Tibial nerve (tissue), 4 donors: ENCODE measurements around the gene MAPK8.

ENCODE experiments used
- EP300 ChIP-seq, 2 donors: sonication (generic); formaldehyde crosslinking; IDR thresholded peaks; one replicate each; pipeline ENCODE4 v1.6.1; 2017; ENCODE audit warnings: antibody characterized with exemption in 2 of 2, mild to moderate bottlenecking in 1 of 2
- POLR2A ChIP-seq, 2 donors: fragments of 450-650 bp; IDR thresholded peaks; one replicate each; pipeline ENCODE4 v1.6.1; 2017; ENCODE audit warnings: antibody characterized with exemption in 2 of 2, mild to moderate bottlenecking in 2 of 2, moderate library complexity in 2 of 2
- TF ChIP-seq, protein P1 (sequence below), 5 experiments: fragments of 200-600 bp in 3 of 5; fragments of 450-650 bp in 2 of 5; sonication (generic) in 3 of 5; IDR thresholded peaks; one replicate each; pipeline ENCODE4 v1.5.1; 2016 to 2019; ENCODE audit warnings: antibody characterized with exemption in 5 of 5, mild to moderate bottlenecking in 3 of 5, moderate library complexity in 2 of 5

DNA sequence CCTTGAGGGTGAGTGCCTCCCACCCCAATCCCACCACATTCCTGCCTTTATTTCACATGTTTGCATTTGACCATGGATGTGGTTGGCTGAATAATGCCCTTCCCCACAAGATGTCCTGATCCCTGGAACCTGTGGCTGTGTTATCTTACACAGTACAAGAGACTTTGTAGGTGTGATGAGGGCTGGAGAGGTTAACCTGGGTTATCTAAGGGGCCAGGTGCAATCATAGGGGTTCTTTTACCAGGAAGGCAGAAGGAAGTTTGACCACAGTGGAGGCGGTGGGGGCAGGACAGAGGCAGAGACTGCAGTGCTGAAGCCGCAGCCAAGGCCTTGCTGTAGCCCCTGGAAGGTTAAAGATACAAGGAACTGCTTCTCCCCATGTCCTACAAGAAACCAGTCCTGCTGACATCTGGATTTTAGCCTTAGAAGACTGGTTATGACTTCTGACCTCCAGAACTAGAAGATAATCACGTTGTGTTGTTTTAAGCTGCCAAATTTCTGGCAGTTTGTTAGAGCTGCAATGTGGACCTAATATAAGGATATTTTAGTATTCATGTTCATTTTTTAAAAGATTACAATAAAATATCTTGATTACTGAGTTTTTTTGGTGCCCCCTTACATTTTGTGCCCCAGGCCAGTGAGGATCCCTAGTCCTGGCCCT lies 161.8 kb downstream of the MAPK8 start:
- TF ChIP-seq POLR2A (IDR thresholded peaks at IDR 0.05) (no peak), EP300 (IDR thresholded peaks at IDR 0.05) (no peak)
- TF ChIP-seq, protein P1, sequence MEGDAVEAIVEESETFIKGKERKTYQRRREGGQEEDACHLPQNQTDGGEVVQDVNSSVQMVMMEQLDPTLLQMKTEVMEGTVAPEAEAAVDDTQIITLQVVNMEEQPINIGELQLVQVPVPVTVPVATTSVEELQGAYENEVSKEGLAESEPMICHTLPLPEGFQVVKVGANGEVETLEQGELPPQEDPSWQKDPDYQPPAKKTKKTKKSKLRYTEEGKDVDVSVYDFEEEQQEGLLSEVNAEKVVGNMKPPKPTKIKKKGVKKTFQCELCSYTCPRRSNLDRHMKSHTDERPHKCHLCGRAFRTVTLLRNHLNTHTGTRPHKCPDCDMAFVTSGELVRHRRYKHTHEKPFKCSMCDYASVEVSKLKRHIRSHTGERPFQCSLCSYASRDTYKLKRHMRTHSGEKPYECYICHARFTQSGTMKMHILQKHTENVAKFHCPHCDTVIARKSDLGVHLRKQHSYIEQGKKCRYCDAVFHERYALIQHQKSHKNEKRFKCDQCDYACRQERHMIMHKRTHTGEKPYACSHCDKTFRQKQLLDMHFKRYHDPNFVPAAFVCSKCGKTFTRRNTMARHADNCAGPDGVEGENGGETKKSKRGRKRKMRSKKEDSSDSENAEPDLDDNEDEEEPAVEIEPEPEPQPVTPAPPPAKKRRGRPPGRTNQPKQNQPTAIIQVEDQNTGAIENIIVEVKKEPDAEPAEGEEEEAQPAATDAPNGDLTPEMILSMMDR (IDR thresholded peaks at IDR 0.05), result no peak
